Measurements from ENCODE around the gene LARGE2. TPM values are rescaled to one million over a fixed set of nuclear protein-coding genes. Genes with fewer than 3 reads are reported as not detected.

The LARGE2 gene
- total and polyA plus RNA-seq, 12 donors, result 0.23 to 0.42 TPM; not detected in 10

GRCh38 chr11:45906096-45906682 is 16.3 kb upstream of the LARGE2 start:
- Histone ChIP-seq H3K9me3 (no peaks in the 10 kb centered on the region), H3K27ac (no peak overlapping the region), H3K27me3 (peaks cover 0 to 6% (median 0%) of the 10 kb centered on the region in 7 donors), H3K36me3 (peaks cover 0 to 53% (median 7%) of the 10 kb centered on the region in 9 donors), H3K4me3 (no peak overlapping the region), H3K4me1 (peaks cover 0 to 10% (median 2%) of the 10 kb centered on the region in 9 donors)
- intact Hi-C loops (cut with DNase I), result no loop called here
- WGBS, 2 donors, result 64 to 76% methylated on average over 19 of the region's 19 CpGs
- no peak for TF ChIP-seq CTCF (IDR thresholded peaks at IDR 0.05)
- no peak for ATAC-seq
- DNase-seq, result no peak

GRCh38 chr11:45906965-45907611 is 15.4 kb upstream of the LARGE2 start, which contains the start of gene FREY1:
FREY1 (minus strand) TSS chr11:45907271; CDS start chr11:45907245, 26 bp downstream.
- no peak for DNase-seq
- Histone ChIP-seq H3K9me3 (no peaks in the 10 kb centered on the region), H3K27me3 (no peaks in the 10 kb centered on the region), H3K27ac (no peak within 1 kb of the TSS), H3K36me3 (peaks cover 0 to 62% (median 16%) of the 10 kb centered on the region in 9 donors), H3K4me1 (peaks cover 0 to 4% (median 0%) of the 10 kb centered on the region in 9 donors), H3K4me3 (no peak within 1 kb of the TSS)
- 68 to 77% methylated on average over 18 of the region's 18 CpGs for WGBS, 2 donors
- intact Hi-C loops (cut with DNase I), result no loop called here
- no peak for TF ChIP-seq CTCF (IDR thresholded peaks at IDR 0.05)
- no peak for ATAC-seq

GRCh38 chr11:45907911-45908370 is 14.5 kb upstream of the LARGE2 start:
- Histone ChIP-seq H3K27me3 (no peaks in the 10 kb centered on the region), H3K9me3 (no peaks in the 10 kb centered on the region), H3K36me3 (peaks cover 0 to 64% (median 25%) of the 10 kb centered on the region in 9 donors), H3K4me1 (peaks cover 0 to 4% (median 0%) of the 10 kb centered on the region in 9 donors), H3K4me3 (no peak overlapping the region), H3K27ac (no peak overlapping the region)
- TF ChIP-seq CTCF (IDR thresholded peaks at IDR 0.05), result no peak
- DNase-seq (no peak), ATAC-seq (peak in 2 of 8 donors; percentile 4)
- 65 to 70% methylated on average over 8 of the region's 8 CpGs for WGBS, 2 donors
- intact Hi-C loops (cut with DNase I), result no loop called here

DNA sequence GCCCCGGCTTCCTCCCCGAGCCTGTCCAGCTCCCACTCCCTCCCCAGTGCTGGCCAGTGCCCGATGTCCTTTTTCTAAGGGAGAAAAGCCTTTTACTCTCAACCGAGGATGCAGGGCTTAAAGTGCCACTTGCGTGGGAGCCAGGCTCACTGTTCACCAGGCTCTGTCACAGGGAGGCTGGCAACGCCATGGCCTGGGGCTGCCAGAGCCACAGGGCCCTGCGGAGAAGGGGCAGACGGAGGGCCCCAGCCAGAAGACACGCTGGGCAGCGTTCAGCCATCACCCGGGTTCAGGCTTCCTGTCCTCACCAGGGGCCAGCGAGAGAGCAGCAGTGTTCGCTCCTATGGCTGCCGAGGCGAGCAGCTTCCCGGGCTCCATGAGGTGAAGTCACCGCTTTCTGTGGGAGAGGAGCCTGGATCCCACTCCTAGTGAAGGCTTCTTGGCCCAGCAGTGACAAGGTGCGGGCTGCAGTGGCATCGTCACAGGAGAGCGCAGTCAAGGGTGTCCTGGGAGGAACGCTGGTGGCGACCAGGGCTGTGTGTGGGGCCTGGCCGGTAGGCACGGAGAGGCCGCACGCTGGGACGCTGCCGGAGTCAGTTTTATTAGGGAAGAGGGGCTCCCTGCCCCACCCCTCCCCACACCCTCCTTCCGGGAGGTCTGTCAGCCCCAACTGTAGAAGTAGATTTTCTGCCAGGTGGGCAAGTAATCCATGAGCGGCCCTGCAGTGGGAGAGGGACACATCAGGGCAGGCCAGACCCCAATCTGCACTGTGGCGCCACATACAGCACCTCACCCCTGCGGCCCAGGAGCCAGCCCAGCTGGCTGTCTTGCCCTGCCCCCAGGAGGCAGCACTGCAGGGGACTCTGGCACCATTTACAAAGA is 12.6 kb upstream of the LARGE2 start:
- H3K36me3 ChIP-seq, result peaks cover 0 to 64% (median 44%) of the 10 kb centered on the region in 9 donors
- no peak for ATAC-seq
- intact Hi-C loops (cut with DNase I), result no loop called here
- no peak for DNase-seq
- peaks cover 0 to 4% (median 0%) of the 10 kb centered on the region in 9 donors for H3K4me1 ChIP-seq
- H3K9me3 ChIP-seq, result no peaks in the 10 kb centered on the region
- no peak overlapping the region for H3K27ac ChIP-seq
- H3K27me3 ChIP-seq, result no peaks in the 10 kb centered on the region
- WGBS, 2 donors, result 88 to 93% methylated on average over 32 of the region's 32 CpGs
- H3K4me3 ChIP-seq, result no peak overlapping the region
- TF ChIP-seq CTCF (IDR thresholded peaks at IDR 0.05), result no peak

Data from heart right ventricle (tissue), 16 donors.